ENCODE data around the gene ZBTB43. TPM values are rescaled to one million over a fixed set of nuclear protein-coding genes. Genes with fewer than 3 reads are reported as not detected.

The ZBTB43 gene
- total RNA-seq, 4 donors from 2014 or later = 26.9 to 153 (median 35.6) TPM

- 93 to 98% methylated on average over 7 of the region's 7 CpGs for WGBS, 2 donors
- TF ChIP-seq, protein P1, sequence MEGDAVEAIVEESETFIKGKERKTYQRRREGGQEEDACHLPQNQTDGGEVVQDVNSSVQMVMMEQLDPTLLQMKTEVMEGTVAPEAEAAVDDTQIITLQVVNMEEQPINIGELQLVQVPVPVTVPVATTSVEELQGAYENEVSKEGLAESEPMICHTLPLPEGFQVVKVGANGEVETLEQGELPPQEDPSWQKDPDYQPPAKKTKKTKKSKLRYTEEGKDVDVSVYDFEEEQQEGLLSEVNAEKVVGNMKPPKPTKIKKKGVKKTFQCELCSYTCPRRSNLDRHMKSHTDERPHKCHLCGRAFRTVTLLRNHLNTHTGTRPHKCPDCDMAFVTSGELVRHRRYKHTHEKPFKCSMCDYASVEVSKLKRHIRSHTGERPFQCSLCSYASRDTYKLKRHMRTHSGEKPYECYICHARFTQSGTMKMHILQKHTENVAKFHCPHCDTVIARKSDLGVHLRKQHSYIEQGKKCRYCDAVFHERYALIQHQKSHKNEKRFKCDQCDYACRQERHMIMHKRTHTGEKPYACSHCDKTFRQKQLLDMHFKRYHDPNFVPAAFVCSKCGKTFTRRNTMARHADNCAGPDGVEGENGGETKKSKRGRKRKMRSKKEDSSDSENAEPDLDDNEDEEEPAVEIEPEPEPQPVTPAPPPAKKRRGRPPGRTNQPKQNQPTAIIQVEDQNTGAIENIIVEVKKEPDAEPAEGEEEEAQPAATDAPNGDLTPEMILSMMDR (IDR thresholded peaks at IDR 0.05) = no peak
- TF ChIP-seq POLR2A (IDR thresholded peaks at IDR 0.05) = no peak
- no peak for DNase-seq (ENCODE audit: low spot score in 2 of 2)
- no peak overlapping the region for H3K4me3 ChIP-seq (ENCODE audit: low read depth, poor library complexity, severe bottlenecking)
- intact Hi-C loops (cut with DNase I; ENCODE audit: low total_unique reads) = no loop called here
These were observed 22.4 kb downstream of the ZBTB43 start for GRCh38 chr9:126827227-126827626.

DNA sequence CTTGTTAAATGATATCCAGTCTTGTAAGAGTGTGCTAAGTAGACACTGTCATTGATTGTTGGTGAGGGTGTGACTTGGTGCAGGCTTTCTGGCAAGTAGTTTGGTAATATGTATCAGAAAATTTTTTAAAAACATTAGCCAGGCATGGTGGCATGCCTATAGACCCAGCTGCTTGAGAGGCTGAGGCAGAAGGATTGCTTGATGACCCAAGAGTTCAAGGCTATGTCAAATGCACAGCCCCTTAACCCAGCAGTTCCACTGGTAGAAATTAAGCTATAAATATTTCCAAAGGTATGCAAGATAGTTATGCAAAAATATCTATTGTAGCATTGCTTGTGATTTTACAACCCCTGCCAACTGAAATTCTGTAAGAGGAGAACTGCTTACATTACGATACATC, 24.2 kb downstream of the ZBTB43 start:
- intact Hi-C loops (cut with DNase I; ENCODE audit: low total_unique reads) = no loop called here
- TF ChIP-seq POLR2A (IDR thresholded peaks at IDR 0.05) = no peak
- TF ChIP-seq, protein P1 (IDR thresholded peaks at IDR 0.05) = no peak
- H3K4me3 ChIP-seq (ENCODE audit: low read depth, poor library complexity, severe bottlenecking) = no peak overlapping the region
- 85 to 100% methylated on average over 1 of the region's 1 CpG for WGBS, 2 donors
- DNase-seq (ENCODE audit: low spot score in 2 of 2) = no peak

DNA sequence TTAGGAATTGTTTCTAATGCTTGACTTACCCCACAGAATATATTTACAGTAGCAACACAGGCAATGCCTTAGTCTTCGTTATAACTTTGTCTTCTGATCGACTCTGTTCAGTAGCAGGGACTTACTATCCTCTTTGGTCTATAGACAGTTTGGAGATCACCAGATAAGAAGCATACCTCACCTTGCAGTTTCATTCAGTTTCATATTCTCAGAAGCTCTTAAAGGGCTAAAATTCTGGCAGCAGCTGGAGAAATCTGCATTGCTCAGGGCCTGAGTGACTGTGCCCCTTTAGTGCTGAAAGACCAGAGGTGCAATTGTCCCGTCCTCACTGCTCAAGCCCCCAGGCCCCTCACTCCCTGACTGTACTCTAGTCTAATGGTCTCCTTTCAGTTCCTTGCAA, 26.0 kb downstream of the ZBTB43 start:
- no peak for DNase-seq (ENCODE audit: low spot score in 2 of 2)
- H3K4me3 ChIP-seq (ENCODE audit: low read depth, poor library complexity, severe bottlenecking) = no peak overlapping the region
- intact Hi-C loops (cut with DNase I; ENCODE audit: low total_unique reads) = no loop called here
- TF ChIP-seq POLR2A (IDR thresholded peaks at IDR 0.05) = no peak
- TF ChIP-seq, protein P1 (IDR thresholded peaks at IDR 0.05) = no peak
- 86 to 93% methylated on average over 3 of the region's 3 CpGs for WGBS, 2 donors

GRCh38 chr9:126832440-126832839, 27.6 kb downstream of the ZBTB43 start:
- TF ChIP-seq, protein P1 (IDR thresholded peaks at IDR 0.05) = no peak
- TF ChIP-seq POLR2A (IDR thresholded peaks at IDR 0.05) = no peak
- 84 to 91% methylated on average over 9 of the region's 9 CpGs for WGBS, 2 donors
- intact Hi-C loops (cut with DNase I; ENCODE audit: low total_unique reads) = no loop called here
- DNase-seq (ENCODE audit: low spot score in 2 of 2) = no peak
- no peak overlapping the region for H3K4me3 ChIP-seq (ENCODE audit: low read depth, poor library complexity, severe bottlenecking)

DNA sequence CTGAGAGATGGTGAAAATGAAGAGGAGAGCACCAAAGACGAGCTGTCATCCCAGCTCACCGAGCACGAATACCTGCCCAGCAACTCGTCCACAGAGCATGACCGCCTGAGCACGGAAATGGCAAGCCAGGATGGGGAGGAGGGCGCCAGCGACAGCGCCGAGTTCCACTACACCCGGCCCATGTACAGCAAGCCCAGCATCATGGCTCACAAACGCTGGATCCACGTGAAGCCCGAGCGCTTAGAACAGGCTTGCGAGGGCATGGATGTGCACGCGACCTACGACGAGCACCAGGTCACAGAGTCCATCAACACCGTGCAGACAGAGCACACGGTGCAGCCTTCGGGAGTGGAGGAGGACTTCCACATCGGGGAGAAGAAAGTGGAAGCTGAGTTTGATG, 28.2 kb downstream of the ZBTB43 start:
- no peak overlapping the region for H3K4me3 ChIP-seq (ENCODE audit: low read depth, poor library complexity, severe bottlenecking)
- intact Hi-C loops (cut with DNase I; ENCODE audit: low total_unique reads) = no loop called here
- TF ChIP-seq POLR2A (IDR thresholded peaks at IDR 0.05) = no peak
- TF ChIP-seq, protein P1 (IDR thresholded peaks at IDR 0.05) = no peak
- no peak for DNase-seq (ENCODE audit: low spot score in 2 of 2)
- 91 to 92% methylated on average over 24 of the region's 24 CpGs for WGBS, 2 donors

DNA sequence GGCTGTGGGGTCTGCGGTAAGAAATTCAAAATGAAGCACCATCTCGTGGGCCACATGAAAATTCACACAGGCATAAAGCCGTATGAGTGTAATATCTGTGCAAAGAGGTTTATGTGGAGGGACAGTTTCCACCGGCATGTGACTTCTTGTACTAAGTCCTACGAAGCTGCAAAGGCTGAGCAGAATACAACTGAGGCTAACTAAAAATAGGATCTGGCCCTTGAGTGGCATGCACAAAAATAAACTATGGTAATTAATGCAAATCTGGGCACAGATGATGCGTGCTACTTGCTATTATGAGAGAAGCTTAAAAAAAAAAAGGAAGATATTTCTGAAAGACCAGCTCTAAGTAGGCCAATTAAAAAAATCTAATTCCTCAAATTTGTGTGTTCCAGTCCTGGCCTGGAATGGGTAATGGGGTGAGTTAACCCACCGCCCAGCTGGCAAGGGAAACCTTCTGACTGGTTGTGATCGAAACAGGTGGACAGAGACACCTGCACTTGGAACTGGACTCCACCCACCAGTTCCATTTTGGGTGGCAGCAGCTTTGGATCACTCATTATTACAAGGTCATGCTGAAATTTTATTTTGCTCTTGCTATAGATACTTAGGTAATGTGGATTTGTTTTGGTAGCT, 29.0 kb downstream of the ZBTB43 start:
- no peak for DNase-seq (ENCODE audit: low spot score in 2 of 2)
- no peak for TF ChIP-seq POLR2A (IDR thresholded peaks at IDR 0.05)
- TF ChIP-seq, protein P1 (IDR thresholded peaks at IDR 0.05) = no peak
- H3K4me3 ChIP-seq (ENCODE audit: low read depth, poor library complexity, severe bottlenecking) = no peak overlapping the region
- intact Hi-C loops (cut with DNase I; ENCODE audit: low total_unique reads) = no loop called here
- WGBS, 2 donors = 90% methylated on average over 8 of the region's 8 CpGs
